Colonic mucosa (tissue), 4 donors: Measurements from ENCODE around the gene PLIN1. TPM values are rescaled to one million over a fixed set of nuclear protein-coding genes. Genes with fewer than 3 reads are reported as not detected.

ENCODE experiments used
- DNase-seq: peaks from one replicate; pipeline ENCODE4 v3.0.0-alpha.2; 2020
- H3K27ac ChIP-seq: fragments of 200-600 bp; one replicate; pipeline ENCODE4 v1.8.0; 2021
- H3K27me3 ChIP-seq: fragments of 200-600 bp; one replicate; pipeline ENCODE4 v1.8.0; 2021
- H3K36me3 ChIP-seq: fragments of 200-600 bp; one replicate; pipeline ENCODE4 v1.8.0; 2021
- H3K4me1 ChIP-seq: fragments of 200-600 bp; one replicate; pipeline ENCODE4 v1.8.0; 2021; ENCODE audit warnings: mild to moderate bottlenecking
- H3K4me3 ChIP-seq: fragments of 200-600 bp; one replicate; pipeline ENCODE4 v1.8.0; 2021
- H3K9ac ChIP-seq, 2 donors: one replicate each; pipeline ENCODE4 v1.7.0; 2013; ENCODE audit warnings: control low read depth in 2 of 2, low read depth in 2 of 2, low read length in 2 of 2
- H3K9me3 ChIP-seq: fragments of 200-600 bp; one replicate; pipeline ENCODE4 v1.8.0; 2021
- intact Hi-C: fragments of 100-400 bp; cut with DNase I; formaldehyde crosslinking; loops from one replicate; pipeline ENCODE4 v1.14.1; 2022
- total RNA-seq, 2 donors: library from RNA; stranded (reverse); fragmentation: NEBNext Ultra II Directional in 1 of 2; extraction: Animal tissue kit (Norgen Biotek cat#: 25700) in 1 of 2; gene quantifications; one replicate each; pipeline ENCODE4 v1.2.1, GENCODE V29; 2021
- TF ChIP-seq, protein P1 (sequence below): fragments of 200-600 bp; IDR thresholded peaks from one replicate; pipeline ENCODE4 v1.8.0; 2022; ENCODE audit warnings: antibody characterized with exemption, mild to moderate bottlenecking
- donor health status: healthy.
- donor health status: DM: no; HTN: no; CAD: no.
- donor health status: DM: no; HTN: no; CAD: no.

Gene PLIN1
- total RNA-seq, 2 donors from 2014 or later = 0.90 to 1.2 TPM

DNA sequence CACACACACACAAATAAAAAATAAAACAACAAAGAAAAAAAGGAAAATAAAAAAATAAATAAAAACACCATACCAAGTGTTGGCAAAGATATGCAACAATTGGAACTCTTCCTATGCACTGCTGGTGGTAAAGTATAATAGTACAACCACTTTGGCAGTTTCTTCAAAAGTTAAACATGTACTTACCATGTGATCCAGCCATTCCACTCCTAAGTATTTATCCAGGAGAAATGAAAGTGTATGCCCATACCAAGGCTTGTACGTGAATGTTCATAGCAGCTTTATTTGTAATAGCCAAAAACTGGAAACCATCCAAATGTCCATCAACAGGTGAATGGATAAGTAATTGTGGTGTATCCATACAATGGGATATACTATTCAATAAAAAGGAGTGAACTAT, 28.4 kb upstream of the PLIN1 start:
- Histone ChIP-seq H3K9ac (no peak overlapping the region), H3K4me3 (no peak overlapping the region), H3K27me3 (no peaks in the 10 kb centered on the region), H3K27ac (no peak overlapping the region), H3K4me1 (no peaks in the 10 kb centered on the region), H3K9me3 (no peaks in the 10 kb centered on the region), H3K36me3 (no peaks in the 10 kb centered on the region)
- TF ChIP-seq, protein P1, sequence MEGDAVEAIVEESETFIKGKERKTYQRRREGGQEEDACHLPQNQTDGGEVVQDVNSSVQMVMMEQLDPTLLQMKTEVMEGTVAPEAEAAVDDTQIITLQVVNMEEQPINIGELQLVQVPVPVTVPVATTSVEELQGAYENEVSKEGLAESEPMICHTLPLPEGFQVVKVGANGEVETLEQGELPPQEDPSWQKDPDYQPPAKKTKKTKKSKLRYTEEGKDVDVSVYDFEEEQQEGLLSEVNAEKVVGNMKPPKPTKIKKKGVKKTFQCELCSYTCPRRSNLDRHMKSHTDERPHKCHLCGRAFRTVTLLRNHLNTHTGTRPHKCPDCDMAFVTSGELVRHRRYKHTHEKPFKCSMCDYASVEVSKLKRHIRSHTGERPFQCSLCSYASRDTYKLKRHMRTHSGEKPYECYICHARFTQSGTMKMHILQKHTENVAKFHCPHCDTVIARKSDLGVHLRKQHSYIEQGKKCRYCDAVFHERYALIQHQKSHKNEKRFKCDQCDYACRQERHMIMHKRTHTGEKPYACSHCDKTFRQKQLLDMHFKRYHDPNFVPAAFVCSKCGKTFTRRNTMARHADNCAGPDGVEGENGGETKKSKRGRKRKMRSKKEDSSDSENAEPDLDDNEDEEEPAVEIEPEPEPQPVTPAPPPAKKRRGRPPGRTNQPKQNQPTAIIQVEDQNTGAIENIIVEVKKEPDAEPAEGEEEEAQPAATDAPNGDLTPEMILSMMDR = no peak
- intact Hi-C loops = no loop called here
- DNase-seq = no peak

DNA sequence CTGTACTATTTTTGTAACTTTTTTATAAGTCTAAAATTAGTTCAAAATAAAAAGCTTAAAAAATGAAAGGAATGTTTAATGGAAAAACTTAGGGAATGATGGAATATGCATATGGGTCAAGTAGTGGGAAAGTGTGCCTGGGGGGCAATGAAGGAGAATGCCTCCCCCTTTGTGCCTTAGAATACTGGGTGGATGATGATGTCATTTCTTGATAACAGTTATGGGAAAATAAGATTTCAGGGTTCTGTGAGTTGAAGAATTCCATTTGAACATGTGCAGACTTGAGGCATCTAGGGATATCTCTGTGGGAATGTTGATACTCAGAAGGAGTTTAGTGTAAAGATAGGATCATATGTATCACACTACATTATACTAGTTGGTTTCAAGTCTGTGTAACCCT, 25.2 kb upstream of the PLIN1 start:
- Histone ChIP-seq H3K4me3 (no peak overlapping the region), H3K36me3 (no peaks in the 10 kb centered on the region), H3K9me3 (no peaks in the 10 kb centered on the region), H3K27ac (no peak overlapping the region), H3K4me1 (no peaks in the 10 kb centered on the region), H3K27me3 (no peaks in the 10 kb centered on the region), H3K9ac (no peak overlapping the region)
- no peak for DNase-seq
- intact Hi-C loops = no loop called here
- TF ChIP-seq, protein P1 = no peak

DNA sequence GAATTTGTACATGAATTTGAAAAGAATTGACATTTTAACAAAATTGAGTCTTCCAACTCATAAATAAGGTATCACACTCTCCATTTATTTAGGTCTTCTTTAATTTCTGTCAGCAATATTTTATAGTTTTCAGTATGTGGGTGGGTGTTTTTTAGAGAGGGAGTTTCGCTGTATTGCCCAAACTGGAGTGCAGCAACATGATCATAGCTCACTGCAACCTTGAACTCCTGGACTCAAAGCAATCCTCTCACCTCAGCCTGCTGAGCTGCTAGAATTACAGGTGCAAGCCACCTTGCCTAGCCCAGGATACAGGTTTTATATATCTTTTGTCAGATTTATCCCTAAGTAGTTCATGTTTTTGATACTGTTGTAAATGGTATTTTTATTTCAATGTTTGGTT, 16.0 kb upstream of the PLIN1 start:
- no peak overlapping the region for H3K27ac ChIP-seq
- TF ChIP-seq, protein P1 = no peak
- no peaks in the 10 kb centered on the region for H3K9me3 ChIP-seq
- no peak for DNase-seq
- intact Hi-C loops = no loop called here
- no peaks in the 10 kb centered on the region for H3K27me3 ChIP-seq
- H3K36me3 ChIP-seq = no peaks in the 10 kb centered on the region
- H3K4me1 ChIP-seq = no peaks in the 10 kb centered on the region
- no peak overlapping the region for H3K4me3 ChIP-seq
- no peak overlapping the region for H3K9ac ChIP-seq

DNA sequence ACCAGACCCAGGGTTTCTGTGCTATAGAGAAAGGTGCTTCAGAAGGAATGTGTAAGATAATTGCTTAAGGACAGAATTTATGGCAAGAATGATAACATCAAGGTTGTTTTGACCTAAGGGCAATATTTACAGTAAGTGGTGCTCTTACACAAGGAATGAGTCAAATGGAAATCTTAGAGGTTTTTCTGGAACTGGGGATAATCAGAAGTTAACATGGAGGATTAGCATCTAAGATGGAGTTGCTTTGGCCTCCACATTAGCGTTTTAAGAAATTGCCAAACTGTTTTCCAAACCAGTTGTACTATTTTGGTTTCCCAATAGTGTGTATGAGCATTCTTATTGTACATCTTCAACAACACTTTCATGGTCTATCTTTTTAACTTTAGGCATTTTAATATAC, 14.5 kb upstream of the PLIN1 start:
- intact Hi-C loops = no loop called here
- H3K27ac ChIP-seq = no peak overlapping the region
- DNase-seq = no peak
- no peak overlapping the region for H3K9ac ChIP-seq
- H3K4me1 ChIP-seq = no peaks in the 10 kb centered on the region
- no peak overlapping the region for H3K4me3 ChIP-seq
- H3K36me3 ChIP-seq = no peaks in the 10 kb centered on the region
- TF ChIP-seq, protein P1 = no peak
- H3K27me3 ChIP-seq = no peaks in the 10 kb centered on the region
- H3K9me3 ChIP-seq = no peaks in the 10 kb centered on the region

DNA sequence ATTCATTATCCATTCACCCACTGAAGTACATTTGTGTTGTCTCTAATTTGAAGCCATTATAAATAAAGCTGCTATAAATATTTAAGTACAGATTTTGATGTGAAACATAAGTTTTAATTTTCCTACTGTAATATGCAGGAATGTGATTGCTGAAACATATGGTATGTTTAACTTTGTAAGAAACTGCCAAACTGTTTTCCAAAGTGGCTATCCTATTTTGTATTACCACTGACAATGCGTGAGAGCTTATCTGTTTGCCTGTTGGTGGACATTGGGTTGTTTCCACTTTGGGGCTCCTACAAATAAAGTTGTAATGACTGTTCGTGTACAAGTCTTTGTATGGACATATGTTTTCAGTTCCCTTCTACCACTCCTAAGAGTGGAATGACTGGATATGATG, 13.9 kb upstream of the PLIN1 start:
- no peaks in the 10 kb centered on the region for H3K9me3 ChIP-seq

More for the DNA sequence above, 13.9 kb upstream of the PLIN1 start:
- TF ChIP-seq, protein P1 = no peak
- no peak overlapping the region for H3K27ac ChIP-seq
- H3K4me1 ChIP-seq = no peaks in the 10 kb centered on the region
- no peak overlapping the region for H3K9ac ChIP-seq
- intact Hi-C loops = no loop called here
- no peak overlapping the region for H3K4me3 ChIP-seq
- no peaks in the 10 kb centered on the region for H3K36me3 ChIP-seq
- DNase-seq = no peak
- no peaks in the 10 kb centered on the region for H3K27me3 ChIP-seq
